HG02678 (cell line): ENCODE measurements around the gene CEBPB.
"Not testable (repeated sequence)": the region's sequence is repeated elsewhere in the genome, so short reads cannot be mapped to it uniquely, and the experiment has no call there.

Experiments used
- ATAC-seq: cut with Tn5 transposase; IDR thresholded peaks from one replicate; pipeline ENCODE4 v1.9.1; 2021; ENCODE audit warnings: mild to moderate bottlenecking, moderate library complexity; ENCODE audit not compliant: unreplicated experiment

Gene CEBPB

GRCh38 chr20:50169329-50169823 is 21.3 kb upstream of the CEBPB start:
- ATAC-seq, result no peak

GRCh38 chr20:50170549-50171220 is 19.9 kb upstream of the CEBPB start:
- ATAC-seq, result no peak

DNA sequence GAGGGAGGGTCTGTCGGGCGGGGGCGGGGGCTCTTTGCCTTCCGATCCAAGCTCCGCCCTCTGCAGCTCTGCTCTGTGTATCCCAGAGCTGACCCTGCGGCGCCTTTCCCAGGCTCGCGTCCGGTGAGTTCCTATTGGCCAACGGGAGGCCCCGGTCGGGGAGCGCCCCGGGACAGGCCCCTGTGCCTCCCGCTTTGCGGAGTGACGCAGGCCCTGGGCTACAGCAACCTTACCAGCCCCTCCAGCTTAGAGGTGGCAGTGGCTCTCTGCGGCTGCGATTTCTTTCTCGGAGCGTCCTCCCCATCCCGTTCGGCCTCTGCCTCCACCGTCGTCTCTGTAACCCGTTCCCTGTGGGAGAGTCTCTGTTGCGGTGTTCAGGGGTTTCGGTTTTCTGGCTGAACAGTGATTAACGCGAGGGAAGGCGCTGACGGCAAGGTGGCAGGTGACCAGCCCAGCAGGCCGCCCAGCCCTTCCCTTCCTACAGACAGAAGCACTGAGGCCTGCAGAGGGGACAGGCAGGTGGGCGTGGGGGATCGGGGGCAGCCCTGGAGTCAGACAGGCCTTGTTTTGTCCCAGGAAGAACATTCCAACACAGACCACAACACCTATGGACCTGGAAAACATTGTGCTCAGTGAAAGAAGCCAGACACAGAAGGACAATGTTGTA is 18.1 kb upstream of the CEBPB start:
- no peak for ATAC-seq

GRCh38 chr20:50174456-50174855 is 16.2 kb upstream of the CEBPB start:
- no peak for ATAC-seq

DNA sequence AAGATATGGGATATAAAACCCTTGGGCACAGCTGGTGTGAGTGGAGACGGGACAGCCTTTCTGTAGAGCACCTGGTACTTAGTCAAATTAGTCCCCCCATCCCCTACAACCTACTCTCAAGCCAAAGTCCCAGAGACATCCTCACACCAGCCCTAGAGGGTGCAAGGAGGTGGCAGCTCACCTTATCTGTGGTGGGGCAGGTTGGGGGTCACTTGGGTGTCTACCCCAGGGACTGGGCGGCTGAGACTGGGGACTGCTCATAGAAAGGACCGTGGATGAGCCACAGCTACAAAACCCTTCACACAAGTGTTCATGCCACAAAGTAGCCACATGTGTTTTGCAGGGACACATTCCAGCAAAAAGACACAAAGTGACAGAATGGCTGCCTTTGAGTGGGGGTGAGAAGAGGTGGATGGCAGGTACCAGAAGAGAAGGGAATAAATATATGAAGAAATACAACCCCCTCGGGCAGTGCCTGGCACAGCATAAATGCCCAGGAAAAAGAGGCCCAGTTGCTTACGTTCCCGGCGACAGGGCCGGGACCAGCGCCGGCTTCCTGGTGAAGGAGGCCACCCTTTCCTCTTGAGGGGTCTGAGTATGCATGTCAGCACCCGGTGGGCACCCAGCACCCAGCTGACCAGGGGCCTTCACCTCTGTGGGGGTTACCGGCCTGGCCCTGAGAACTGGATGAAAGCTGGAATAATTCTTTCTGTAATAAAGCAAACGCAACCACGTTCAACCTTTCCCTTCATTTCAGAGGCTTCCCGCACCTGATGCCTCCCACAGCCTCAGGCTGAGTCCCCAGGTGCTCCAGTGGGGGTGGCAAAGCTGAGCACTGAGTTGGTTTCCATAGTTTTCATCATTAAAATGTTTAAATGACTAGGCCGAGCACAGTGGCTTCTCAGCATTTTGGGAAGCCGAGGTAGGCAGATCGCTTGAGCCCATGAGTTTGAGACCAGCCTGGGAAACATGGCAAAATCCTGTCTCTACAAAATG is 14.4 kb upstream of the CEBPB start:
- no peak for ATAC-seq

DNA sequence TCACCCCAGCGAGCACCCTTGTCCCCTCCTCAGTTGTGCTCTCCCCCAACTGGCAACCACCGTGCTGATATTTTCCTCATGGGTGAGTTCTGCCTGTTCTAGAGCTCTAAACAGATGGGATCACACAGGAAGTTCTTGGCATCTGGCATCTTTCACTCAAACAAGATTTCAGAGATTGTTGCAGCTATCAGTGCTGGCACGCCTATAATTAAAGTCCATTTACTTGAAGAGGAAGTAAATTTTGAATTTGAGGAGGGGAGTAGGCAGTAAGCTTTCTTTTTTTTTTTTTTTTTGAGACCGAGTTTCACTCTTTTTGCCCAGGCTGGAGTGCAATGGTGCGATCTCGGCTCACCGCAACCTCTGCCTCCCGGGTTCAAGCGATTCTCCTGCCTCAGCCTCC is 12.0 kb upstream of the CEBPB start:
- ATAC-seq, result not testable (repeated sequence)

- no peak for ATAC-seq
Measured at GRCh38 chr20:50181344-50181743, 9.3 kb upstream of the CEBPB start.

DNA sequence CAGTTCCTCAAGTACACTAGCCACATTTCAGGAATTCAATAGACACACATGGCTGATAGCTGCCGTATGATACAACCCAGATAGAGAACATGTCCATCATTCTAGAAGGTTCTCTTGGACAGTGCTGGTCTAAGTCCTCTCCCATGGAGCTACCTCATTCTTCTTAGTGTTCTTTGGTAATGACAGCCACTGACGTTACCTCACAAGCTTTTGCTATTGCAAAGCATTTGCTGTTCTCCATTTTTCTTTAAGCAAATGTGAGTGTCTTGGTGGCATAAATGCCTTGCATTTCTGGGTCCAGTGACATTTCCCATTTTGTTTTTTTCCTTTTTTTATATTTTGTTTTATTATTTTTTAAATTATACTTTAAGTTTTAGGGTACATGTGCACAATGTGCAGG is 8.3 kb upstream of the CEBPB start:
- no peak for ATAC-seq

DNA sequence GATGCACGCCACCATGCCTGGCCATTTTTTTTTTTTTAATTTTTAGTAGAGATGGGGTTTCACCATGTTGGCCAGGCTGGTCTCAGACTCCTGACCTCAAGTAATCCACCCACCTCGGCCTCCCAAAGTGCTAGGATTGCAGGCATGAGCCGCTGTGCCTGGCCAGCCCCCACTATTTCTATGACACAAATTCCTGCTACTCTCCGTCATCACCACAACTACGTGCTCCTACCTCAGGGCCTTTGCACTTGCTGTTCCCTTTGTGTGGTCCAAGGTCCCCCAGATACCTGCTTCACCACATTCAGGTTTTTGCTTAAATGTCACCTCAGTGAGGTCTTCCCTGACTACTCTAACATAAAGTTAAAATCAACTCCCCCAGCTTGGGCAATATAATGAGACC is 5.2 kb upstream of the CEBPB start:
- no peak for ATAC-seq

GRCh38 chr20:50186151-50186885 is 4.3 kb upstream of the CEBPB start:
- ATAC-seq, result no peak

GRCh38 chr20:50186987-50187402 is 3.6 kb upstream of the CEBPB start:
- ATAC-seq, result no peak

DNA sequence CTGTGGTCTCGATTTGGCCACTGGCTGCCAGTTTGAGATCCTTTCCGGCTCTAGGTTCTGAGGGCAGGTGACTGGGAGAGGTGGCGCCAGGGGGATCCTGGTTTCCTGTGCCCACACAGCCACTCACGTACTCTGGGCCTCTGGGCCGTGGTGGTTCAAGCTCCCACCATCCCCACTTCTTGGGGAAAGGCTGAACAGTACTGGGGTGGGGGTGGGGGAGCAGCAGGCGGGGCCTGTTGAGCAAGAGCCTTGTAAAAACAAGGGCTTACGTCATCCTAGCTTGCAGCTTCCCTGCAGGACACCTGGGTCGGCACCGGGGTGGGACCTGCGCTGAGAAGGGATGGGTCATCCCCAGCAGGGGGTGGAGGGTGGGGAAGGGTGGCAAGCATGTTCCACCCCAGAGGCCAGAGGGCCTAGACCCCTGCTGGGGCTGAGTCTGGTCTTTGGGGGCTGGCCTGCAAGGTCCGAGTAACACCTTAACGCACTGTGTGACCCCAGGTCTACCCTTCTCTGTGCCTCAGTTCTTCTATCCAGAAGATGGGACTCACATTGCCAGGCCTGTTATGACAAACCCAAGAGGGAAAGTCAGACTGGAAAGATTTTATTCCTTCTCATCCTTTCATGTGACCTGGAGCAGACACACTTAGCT is 3.1 kb upstream of the CEBPB start:
- no peak for ATAC-seq

DNA sequence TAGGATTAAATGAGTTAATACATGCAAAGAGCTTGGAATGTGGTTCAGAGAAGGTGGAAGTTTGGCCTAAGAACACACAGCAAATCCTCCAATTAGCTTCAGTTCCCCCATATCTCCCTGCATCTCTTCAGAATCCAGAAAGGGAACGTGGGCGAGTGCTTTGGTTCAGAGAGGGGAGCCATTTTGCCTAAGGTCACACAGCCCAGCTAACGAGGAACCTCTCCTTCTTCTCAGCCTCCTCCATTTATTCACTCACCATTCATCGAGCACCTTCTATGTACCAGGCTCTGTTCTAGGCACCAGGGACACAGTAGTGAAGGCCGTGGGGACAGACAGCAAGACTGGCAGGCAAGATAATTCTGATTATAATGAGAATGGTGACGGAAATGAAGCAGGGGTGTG is 2.3 kb upstream of the CEBPB start:
- no peak for ATAC-seq

DNA sequence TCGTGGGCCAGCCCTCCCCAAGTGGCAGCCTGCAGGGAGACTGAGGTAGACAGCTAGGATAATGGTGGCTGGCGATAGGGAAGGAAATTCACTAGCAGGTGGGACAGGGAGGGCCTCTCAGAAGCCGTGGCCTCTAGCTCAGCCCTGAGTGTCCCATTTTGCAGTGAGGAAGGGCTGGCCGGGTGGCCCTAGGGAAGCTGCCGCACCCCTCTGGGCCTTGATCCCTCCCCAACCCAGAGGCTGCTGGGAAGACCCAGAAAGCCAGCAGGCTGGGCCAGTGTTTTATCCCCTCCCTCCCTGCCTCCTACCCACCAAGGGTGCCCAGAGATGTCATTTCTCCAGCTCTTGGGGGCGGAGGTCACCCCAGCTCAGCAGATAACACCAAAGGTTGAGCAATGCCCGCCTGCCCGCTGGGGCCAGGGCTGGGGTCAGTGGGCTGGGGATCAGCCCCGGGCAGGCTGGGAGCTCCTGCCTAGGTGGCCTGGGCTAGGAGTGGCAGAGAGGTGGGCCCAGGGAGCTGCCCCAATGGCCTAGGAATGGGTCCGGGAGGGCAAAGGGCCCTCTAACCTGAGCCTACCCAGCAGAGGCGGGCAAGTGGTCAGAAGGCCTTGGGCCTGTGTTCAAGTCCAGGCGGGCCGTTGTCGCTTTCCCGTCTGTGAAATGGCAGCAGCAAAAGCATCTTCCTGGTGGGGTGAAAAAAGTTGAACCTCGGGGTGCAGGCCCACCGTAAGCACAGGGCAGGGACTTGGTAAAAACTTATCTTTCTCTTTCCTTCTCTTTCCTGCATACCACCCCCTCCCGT is 1.6 kb upstream of the CEBPB start:
- ATAC-seq, result no peak

DNA sequence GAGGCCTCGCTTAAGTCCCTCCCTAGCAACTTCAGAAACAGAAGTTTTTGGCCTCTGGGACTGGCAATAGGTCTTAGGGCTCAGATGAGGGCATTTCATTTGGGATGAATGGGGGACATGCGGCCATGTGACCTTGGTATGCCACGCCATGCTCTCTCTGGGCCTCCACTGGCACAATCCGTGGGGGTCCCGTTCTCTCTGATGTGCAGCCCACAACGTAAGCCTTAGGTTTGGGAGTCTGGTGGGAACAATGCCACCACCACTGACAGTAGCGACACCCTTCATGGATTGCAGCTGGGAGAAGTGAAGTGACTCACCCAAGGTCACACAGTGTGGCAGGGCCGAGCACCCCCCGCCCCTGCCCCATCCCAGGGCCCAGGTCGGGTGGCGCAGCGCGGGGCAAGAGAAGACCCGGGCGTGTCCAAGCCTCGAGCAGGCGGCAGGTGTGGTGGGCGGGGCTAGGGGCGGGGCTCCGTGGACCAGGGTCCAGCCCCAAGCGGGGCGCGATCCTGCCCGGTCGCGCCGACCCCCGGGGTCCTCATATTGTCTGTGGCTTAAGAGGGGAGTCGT is 864 bp upstream of the CEBPB start:
- no peak for ATAC-seq

DNA sequence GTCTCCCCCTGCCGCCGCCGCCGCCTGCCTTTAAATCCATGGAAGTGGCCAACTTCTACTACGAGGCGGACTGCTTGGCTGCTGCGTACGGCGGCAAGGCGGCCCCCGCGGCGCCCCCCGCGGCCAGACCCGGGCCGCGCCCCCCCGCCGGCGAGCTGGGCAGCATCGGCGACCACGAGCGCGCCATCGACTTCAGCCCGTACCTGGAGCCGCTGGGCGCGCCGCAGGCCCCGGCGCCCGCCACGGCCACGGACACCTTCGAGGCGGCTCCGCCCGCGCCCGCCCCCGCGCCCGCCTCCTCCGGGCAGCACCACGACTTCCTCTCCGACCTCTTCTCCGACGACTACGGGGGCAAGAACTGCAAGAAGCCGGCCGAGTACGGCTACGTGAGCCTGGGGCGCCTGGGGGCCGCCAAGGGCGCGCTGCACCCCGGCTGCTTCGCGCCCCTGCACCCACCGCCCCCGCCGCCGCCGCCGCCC is 474 bp downstream of the CEBPB start:
- peak; percentile 28 for ATAC-seq

DNA sequence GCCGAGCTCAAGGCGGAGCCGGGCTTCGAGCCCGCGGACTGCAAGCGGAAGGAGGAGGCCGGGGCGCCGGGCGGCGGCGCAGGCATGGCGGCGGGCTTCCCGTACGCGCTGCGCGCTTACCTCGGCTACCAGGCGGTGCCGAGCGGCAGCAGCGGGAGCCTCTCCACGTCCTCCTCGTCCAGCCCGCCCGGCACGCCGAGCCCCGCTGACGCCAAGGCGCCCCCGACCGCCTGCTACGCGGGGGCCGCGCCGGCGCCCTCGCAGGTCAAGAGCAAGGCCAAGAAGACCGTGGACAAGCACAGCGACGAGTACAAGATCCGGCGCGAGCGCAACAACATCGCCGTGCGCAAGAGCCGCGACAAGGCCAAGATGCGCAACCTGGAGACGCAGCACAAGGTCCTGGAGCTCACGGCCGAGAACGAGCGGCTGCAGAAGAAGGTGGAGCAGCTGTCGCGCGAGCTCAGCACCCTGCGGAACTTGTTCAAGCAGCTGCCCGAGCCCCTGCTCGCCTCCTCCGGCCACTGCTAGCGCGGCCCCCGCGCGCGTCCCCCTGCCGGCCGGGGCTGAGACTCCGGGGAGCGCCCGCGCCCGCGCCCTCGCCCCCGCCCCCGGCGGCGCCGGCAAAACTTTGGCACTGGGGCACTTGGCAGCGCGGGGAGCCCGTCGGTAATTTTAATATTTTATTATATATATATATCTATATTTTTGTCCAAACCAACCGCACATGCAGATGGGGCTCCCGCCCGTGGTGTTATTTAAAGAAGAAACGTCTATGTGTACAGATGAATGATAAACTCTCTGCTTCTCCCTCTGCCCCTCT is 1.1 kb downstream of the CEBPB start:
- ATAC-seq, result peak; percentile 28
